ENCODE results near the gene HMGB3. TPM values are rescaled to one million over a fixed set of nuclear protein-coding genes. Genes with fewer than 3 reads are reported as not detected.

HMGB3 gene
- 10 to 100 TPM; 22.6 to 58.8 (median 26.5) TPM for total RNA-seq
- long read RNA-seq, partial matches to known transcripts = 0 of 5 reads
- long read RNA-seq, other reads (novel, unspliced or antisense) = 0 of 5 reads

GRCh38 chrX:150982788-150983520 lies at the start of gene HMGB3:
TSS of gene HMGB3 (plus strand) at chrX:150983335. CDS start at chrX:150985600, 2,265 bp downstream.
- Histone ChIP-seq H3K27ac (peak within 1 kb of the TSS in 1 of 3 donors; percentile 59), H3K9me3 (no peaks in the 10 kb centered on the region), H3K27me3 (no peaks in the 10 kb centered on the region), H3K36me3 (peaks cover 0 to 4% (median 0%) of the 10 kb centered on the region in 4 donors), H3K4me1 (no peaks in the 10 kb centered on the region), H3K4me3 (peak within 1 kb of the TSS; percentile 41 to 65 (median 56))
- TF ChIP-seq CTCF (IDR thresholded peaks at IDR 0.05) (no peak), POLR2A (IDR thresholded peaks at IDR 0.05) (peak; percentile 72)
- DNase-seq = peak; percentile 89 to 92 (median 91)
- intact Hi-C loops (cut with DNase I) = no loop called here
- ATAC-seq = peak; percentile 97 to 99 (median 97)
- 34% methylated on average over 5 of the region's 90 CpGs for WGBS (ENCODE audit: insufficient coverage, low coverage, low lambda C conversion rate, missing lambda C conversion rate)

GRCh38 chrX:150933945-150934350 lies 49.2 kb upstream of the HMGB3 start:
- Histone ChIP-seq H3K27ac (no peak overlapping the region), H3K27me3 (no peaks in the 10 kb centered on the region), H3K9me3 (no peaks in the 10 kb centered on the region), H3K4me3 (no peak overlapping the region), H3K4me1 (no peaks in the 10 kb centered on the region), H3K36me3 (no peaks in the 10 kb centered on the region)
- 46% methylated on average over 5 of the region's 5 CpGs for WGBS (ENCODE audit: insufficient coverage, low coverage, low lambda C conversion rate, missing lambda C conversion rate)
- intact Hi-C loops (cut with DNase I) = no loop called here
- no peak for DNase-seq
- ATAC-seq = no peak
- no peak for TF ChIP-seq CTCF (IDR thresholded peaks at IDR 0.05)
- TF ChIP-seq POLR2A (IDR thresholded peaks at IDR 0.05) = no peak

GRCh38 chrX:150934453-150934852 lies 48.7 kb upstream of the HMGB3 start:
- Histone ChIP-seq H3K4me3 (no peak overlapping the region), H3K36me3 (no peaks in the 10 kb centered on the region), H3K27ac (no peak overlapping the region), H3K4me1 (no peaks in the 10 kb centered on the region), H3K27me3 (no peaks in the 10 kb centered on the region), H3K9me3 (no peaks in the 10 kb centered on the region)
- WGBS (ENCODE audit: insufficient coverage, low coverage, low lambda C conversion rate, missing lambda C conversion rate) = 32% methylated on average over 4 of the region's 5 CpGs
- intact Hi-C loops (cut with DNase I) = no loop called here
- peak in 2 of 4 donors; percentile 30 to 48 for ATAC-seq
- no peak for DNase-seq
- no peak for TF ChIP-seq POLR2A (IDR thresholded peaks at IDR 0.05)
- no peak for TF ChIP-seq CTCF (IDR thresholded peaks at IDR 0.05)

GRCh38 chrX:150935467-150935866 lies 47.7 kb upstream of the HMGB3 start:
- Histone ChIP-seq H3K36me3 (no peaks in the 10 kb centered on the region), H3K27ac (no peak overlapping the region), H3K4me1 (no peaks in the 10 kb centered on the region), H3K9me3 (no peaks in the 10 kb centered on the region), H3K27me3 (no peaks in the 10 kb centered on the region), H3K4me3 (no peak overlapping the region)
- intact Hi-C loops (cut with DNase I) = no loop called here
- no peak for TF ChIP-seq POLR2A (IDR thresholded peaks at IDR 0.05)
- TF ChIP-seq CTCF (IDR thresholded peaks at IDR 0.05) = no peak
- DNase-seq (no peak), ATAC-seq (no peak)
- 70% methylated on average over 7 of the region's 7 CpGs for WGBS (ENCODE audit: insufficient coverage, low coverage, low lambda C conversion rate, missing lambda C conversion rate)
